Measurements from ENCODE around the gene LRIG1.
"Not testable (repeated sequence)": the region's sequence is repeated elsewhere in the genome, so short reads cannot be mapped to it uniquely, and the experiment has no call there.

LRIG1 gene

GRCh38 chr3:66425032-66425431, 75.8 kb downstream of the LRIG1 start:
- peak in 19 of 58 donors; percentile 15 to 63 (median 31) for DNase-seq

GRCh38 chr3:66423791-66424190, 77.0 kb downstream of the LRIG1 start:
- DNase-seq, result no peak

- DNase-seq, result not testable (repeated sequence)
These were observed 78.9 kb downstream of the LRIG1 start for GRCh38 chr3:66421893-66422292.

- DNase-seq, result not testable (repeated sequence)
These were observed 79.7 kb downstream of the LRIG1 start for GRCh38 chr3:66421144-66421543.

- peak in 29 of 58 donors; percentile 14 to 88 (median 53) for DNase-seq
These were observed 81.8 kb downstream of the LRIG1 start for GRCh38 chr3:66419036-66419435.

GRCh38 chr3:66418475-66418931, 82.3 kb downstream of the LRIG1 start:
- peak in 54 of 58 donors; percentile 15 to 90 (median 68) for DNase-seq

GRCh38 chr3:66416556-66417304, 84.1 kb downstream of the LRIG1 start:
- no peak for DNase-seq

- no peak for DNase-seq
These were observed 84.9 kb downstream of the LRIG1 start for GRCh38 chr3:66415867-66416428.

- no peak for DNase-seq
These were observed 86.0 kb downstream of the LRIG1 start for GRCh38 chr3:66414846-66415245.

- no peak for DNase-seq
These were observed 87.6 kb downstream of the LRIG1 start for GRCh38 chr3:66413151-66413751.

GRCh38 chr3:66411961-66412887, 88.6 kb downstream of the LRIG1 start:
- no peak for DNase-seq

- DNase-seq, result no peak
These were observed 89.3 kb downstream of the LRIG1 start for GRCh38 chr3:66411474-66411873.

- DNase-seq, result no peak
These were observed 89.8 kb downstream of the LRIG1 start for GRCh38 chr3:66410976-66411375.

GRCh38 chr3:66409771-66410754, 90.8 kb downstream of the LRIG1 start:
- no peak for DNase-seq

GRCh38 chr3:66407611-66408218, 93.1 kb downstream of the LRIG1 start:
- peak in 49 of 58 donors; percentile 9 to 78 (median 47) for DNase-seq

- DNase-seq, result peak in 10 of 58 donors; percentile 17 to 62 (median 46)
These were observed 93.8 kb downstream of the LRIG1 start for GRCh38 chr3:66406831-66407610.

GRCh38 chr3:66406163-66406562, 94.7 kb downstream of the LRIG1 start:
- DNase-seq, result peak in 51 of 58 donors; percentile 28 to 91 (median 65)

- DNase-seq, result peak in 30 of 58 donors; percentile 22 to 86 (median 50)
These were observed 95.1 kb downstream of the LRIG1 start for GRCh38 chr3:66405701-66406091.
